NB4 (cell line): Measurements from ENCODE around the gene TMEM26.

ENCODE experiments used
- POLR2A ChIP-seq: IDR thresholded peaks from 2 replicates; pipeline ENCODE4 v1.6.1; 2011; ENCODE audit warnings: mild to moderate bottlenecking; ENCODE audit not compliant: insufficient read length; ENCODE audit errors: extremely low read depth
- TF ChIP-seq, protein P1 (sequence below): IDR thresholded peaks from one replicate; pipeline ENCODE4 v1.5.1; 2012; ENCODE audit warnings: low read depth, low read length
- TF ChIP-seq, protein P2 (sequence below): IDR thresholded peaks from 2 replicates; pipeline ENCODE4 v1.6.1; 2011; ENCODE audit warnings: low read depth, low read length

DNA sequence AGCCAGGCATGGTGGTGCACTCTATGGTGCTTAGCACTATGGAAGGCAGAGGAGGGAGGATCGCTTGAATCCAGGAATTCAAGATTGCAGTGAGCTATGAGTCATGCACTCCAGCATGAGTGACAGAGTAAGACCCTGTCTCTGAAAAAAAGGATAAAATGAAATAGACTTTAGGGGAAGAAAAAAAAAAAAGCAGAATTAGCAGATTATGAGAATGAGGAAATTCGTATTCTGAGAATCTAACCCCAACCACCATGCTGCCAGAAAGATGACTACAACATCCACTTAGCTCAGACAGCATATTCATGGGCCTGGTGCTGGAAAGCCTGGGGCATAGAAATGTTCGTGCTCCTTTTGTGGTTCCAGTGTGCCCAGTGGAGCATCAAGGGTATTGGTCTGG lies 63.3 kb downstream of the TMEM26 start:
- TF ChIP-seq, protein P1, sequence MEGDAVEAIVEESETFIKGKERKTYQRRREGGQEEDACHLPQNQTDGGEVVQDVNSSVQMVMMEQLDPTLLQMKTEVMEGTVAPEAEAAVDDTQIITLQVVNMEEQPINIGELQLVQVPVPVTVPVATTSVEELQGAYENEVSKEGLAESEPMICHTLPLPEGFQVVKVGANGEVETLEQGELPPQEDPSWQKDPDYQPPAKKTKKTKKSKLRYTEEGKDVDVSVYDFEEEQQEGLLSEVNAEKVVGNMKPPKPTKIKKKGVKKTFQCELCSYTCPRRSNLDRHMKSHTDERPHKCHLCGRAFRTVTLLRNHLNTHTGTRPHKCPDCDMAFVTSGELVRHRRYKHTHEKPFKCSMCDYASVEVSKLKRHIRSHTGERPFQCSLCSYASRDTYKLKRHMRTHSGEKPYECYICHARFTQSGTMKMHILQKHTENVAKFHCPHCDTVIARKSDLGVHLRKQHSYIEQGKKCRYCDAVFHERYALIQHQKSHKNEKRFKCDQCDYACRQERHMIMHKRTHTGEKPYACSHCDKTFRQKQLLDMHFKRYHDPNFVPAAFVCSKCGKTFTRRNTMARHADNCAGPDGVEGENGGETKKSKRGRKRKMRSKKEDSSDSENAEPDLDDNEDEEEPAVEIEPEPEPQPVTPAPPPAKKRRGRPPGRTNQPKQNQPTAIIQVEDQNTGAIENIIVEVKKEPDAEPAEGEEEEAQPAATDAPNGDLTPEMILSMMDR = no peak
- no peak for TF ChIP-seq POLR2A
- TF ChIP-seq, protein P2, sequence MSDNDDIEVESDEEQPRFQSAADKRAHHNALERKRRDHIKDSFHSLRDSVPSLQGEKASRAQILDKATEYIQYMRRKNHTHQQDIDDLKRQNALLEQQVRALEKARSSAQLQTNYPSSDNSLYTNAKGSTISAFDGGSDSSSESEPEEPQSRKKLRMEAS = no peak
